GM10847 (cell line): ENCODE results near the gene TXNL4A.

Source experiments
- POLR2A ChIP-seq: IDR thresholded peaks from 2 replicates; pipeline ENCODE4 v1.6.1; 2011; ENCODE audit not compliant: insufficient read length; ENCODE audit errors: extremely low read depth

The TXNL4A gene

GRCh38 chr18:79944746-79945117 lies 43.6 kb downstream of the TXNL4A start:
- TF ChIP-seq POLR2A = no peak

GRCh38 chr18:79944126-79944731 lies 44.1 kb downstream of the TXNL4A start:
- no peak for TF ChIP-seq POLR2A

GRCh38 chr18:79943608-79944125 lies 44.7 kb downstream of the TXNL4A start:
- no peak for TF ChIP-seq POLR2A

GRCh38 chr18:79942786-79943607 lies 45.4 kb downstream of the TXNL4A start:
- TF ChIP-seq POLR2A = no peak

DNA sequence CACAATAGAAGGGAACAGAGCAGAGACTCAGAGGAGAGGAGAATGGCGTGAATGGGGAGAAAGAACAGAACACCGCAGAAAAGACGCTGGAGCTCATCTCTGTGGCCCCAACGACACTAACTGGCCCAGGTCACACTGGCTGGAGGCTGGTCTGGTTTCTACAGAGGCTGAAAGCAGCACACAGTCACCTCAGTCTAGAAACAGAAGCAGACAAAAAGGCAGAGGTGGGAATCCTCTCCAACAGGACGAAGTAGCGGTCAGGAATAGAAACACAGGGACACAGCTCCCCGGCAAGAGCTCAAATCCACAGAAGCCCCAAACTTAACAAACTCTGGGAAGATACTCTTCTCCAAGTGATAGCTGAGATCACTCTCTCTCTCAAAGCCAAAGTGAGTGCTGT lies 46.2 kb downstream of the TXNL4A start:
- TF ChIP-seq POLR2A = no peak

- TF ChIP-seq POLR2A = no peak
These were observed 46.8 kb downstream of the TXNL4A start for GRCh38 chr18:79941473-79942119.

DNA sequence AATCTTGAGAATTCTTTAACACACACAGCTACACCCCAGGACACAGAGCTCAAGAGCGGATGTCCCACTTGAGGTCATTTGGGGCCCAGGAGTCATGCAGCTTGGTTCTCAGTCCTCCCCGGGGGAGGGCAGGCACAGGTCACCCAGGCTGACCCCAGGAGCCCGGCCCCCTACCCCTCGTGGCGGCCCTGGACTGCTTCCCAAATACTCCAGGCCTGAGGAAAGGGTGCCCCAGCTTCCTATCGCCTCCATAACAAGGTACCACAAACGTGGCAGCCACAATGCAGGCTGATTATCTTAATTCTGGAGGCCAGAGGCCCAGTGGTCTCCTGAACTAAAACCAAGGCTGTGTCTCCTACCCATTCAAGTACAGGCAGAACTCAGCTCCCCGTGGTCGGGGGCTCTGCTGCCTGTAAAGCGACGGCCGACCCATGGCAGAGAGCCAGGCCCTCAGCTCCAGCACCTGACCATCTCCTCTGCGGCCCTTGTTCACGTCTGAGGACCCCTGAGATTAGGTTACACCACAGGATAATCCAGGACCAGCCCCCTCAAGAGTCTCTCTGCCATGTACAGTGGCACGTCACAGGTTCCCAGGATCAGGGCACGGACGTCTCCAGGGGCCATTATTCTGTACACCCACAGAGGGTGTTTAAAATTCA lies 47.4 kb downstream of the TXNL4A start:
- TF ChIP-seq POLR2A = no peak

GRCh38 chr18:79940126-79940813 lies 48.1 kb downstream of the TXNL4A start:
- TF ChIP-seq POLR2A = no peak

GRCh38 chr18:79939096-79939495 lies 49.3 kb downstream of the TXNL4A start:
- no peak for TF ChIP-seq POLR2A

DNA sequence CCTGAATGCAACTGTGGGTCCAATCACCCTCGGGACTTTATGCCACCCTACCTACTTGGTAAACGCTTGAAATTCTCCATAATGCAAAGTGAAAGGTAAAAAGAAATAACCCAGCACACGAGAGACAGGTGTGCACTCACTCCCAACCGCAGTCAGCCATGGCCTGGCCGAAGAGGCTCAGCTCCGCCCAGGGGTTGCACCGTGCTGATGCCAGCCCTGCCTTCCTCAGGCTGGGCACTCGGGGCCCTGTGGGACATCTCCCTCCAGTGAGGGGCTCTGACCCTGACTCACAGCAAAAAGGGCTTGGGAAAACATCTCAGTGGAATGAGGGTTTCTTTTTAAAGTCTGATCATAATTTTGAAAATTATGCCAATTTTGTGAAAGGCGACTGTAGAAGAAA lies 50.2 kb downstream of the TXNL4A start:
- no peak for TF ChIP-seq POLR2A

- TF ChIP-seq POLR2A = no peak
These were observed 51.1 kb downstream of the TXNL4A start for GRCh38 chr18:79937103-79937860.

- no peak for TF ChIP-seq POLR2A
These were observed 51.7 kb downstream of the TXNL4A start for GRCh38 chr18:79936641-79937040.

DNA sequence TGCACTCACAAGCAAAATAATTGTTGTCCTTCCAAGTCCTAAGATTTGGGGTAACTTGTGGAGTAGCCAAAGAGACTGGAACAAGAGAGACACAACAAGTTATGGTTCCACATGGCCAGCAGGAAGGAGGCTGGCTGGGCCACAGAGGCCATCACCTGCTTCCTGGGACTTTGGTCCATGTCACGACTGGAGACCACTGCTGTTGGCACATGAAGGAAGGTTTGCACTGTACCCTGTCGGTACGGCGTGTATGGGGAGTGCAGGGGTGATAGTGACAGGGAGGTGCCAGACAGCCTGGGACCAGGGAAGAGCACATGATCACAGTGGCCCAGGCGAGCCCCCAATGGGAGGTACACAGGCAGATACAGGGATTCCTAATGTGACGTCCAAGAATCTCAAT lies 52.4 kb downstream of the TXNL4A start:
- no peak for TF ChIP-seq POLR2A

GRCh38 chr18:79935499-79935898 lies 52.9 kb downstream of the TXNL4A start:
- TF ChIP-seq POLR2A = no peak
